ENCODE data around the gene PLCB4.

DNA sequence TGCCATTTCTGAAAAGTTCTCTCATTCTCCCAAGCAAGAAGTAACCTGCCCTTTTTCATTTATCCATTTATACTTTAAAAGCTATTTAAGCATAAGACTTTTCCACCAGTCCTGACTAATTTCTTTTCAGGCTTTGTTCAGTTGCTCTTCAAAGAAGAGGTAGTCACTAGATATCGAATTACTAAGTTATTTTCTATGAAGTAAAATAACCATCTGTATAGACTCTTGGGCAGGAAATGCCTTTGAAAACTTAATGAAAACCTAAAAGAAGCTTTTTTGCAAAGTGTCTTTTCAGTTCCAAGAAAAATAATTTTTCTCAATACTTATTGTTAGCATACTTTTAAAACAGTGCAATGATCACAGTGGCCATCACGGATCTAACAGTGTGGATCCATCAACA is 414.2 kb downstream of the PLCB4 start:
- TF ChIP-seq FOXP2 (optimal IDR thresholded peaks at IDR 0.05; ENCODE audit: control extremely low read depth, extremely low read length, insufficient read depth) = no peak
- TF ChIP-seq EZH2 (IDR thresholded peaks at IDR 0.05) = no peak
- no peak for TF ChIP-seq POLR2AphosphoS5 (IDR thresholded peaks at IDR 0.05; ENCODE audit: borderline replicate concordance, low read depth, low read length)
